Measurements from ENCODE around the gene KRTAP5-1. TPM values are rescaled to one million over a fixed set of nuclear protein-coding genes. Genes with fewer than 3 reads are reported as not detected.

Gene KRTAP5-1
- total and polyA plus RNA-seq, 10 of the 15 experiments (the other 5 are each of a cell fraction or from before 2014, with no cell fraction given) = not detected

DNA sequence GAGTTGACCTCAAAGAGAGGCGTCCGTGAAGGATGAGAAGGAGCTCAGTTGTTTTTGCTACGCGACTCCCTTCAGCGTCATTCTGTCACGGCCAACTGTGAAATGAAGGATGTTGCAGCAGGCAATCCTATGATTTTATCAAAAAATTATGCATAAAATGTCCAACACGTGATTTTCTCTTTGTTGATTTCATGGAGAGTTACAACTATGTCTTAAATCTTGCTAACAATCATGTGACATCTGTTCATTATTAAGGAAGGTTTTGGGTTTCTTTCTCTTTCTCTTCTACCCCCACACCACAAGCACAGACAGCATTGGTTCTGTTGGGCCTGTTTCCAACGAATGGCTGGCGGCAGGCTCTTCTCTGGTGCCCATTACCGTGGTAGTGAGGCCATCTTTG lies 33.1 kb upstream of the KRTAP5-1 start:
- Histone ChIP-seq H3K79me2 (ENCODE audit: control insufficient read depth, insufficient read depth, low read length) (no peaks in the 10 kb centered on the region), H3K36me3 (ENCODE audit: control insufficient read depth in 2 of 2, insufficient read depth in 2 of 2, low read length in 1 of 2) (no peaks in the 10 kb centered on the region), H3K4me3 (no peak overlapping the region), H3K27me3 (replicated peaks in 1 of 2; ENCODE audit: control insufficient read depth in 2 of 2, insufficient read depth in 2 of 2, low read length in 1 of 2) (no peaks in the 10 kb centered on the region), H3K4me1 (ENCODE audit: control insufficient read depth, insufficient read depth, low read length) (no peaks in the 10 kb centered on the region), H3K4me2 (ENCODE audit: control insufficient read depth, insufficient read depth) (no peak overlapping the region), H2AFZ (ENCODE audit: control insufficient read depth, low read depth, low read length) (no peak overlapping the region), H3K9ac (ENCODE audit: control insufficient read depth, insufficient read depth, low read length) (no peak overlapping the region), H4K20me1 (ENCODE audit: control insufficient read depth, insufficient read depth) (no peaks in the 10 kb centered on the region), H3K27ac (ENCODE audit: control insufficient read depth, insufficient read depth) (no peak overlapping the region), H3K9me3 (replicated peaks; ENCODE audit: control insufficient read depth, insufficient read depth, low read length) (no peaks in the 10 kb centered on the region)
- FAIRE-seq (no peak), DNase-seq (ENCODE audit: low read depth, low spot score) (no peak), ATAC-seq (no peak)
- BruUV-seq (replicated peaks) = no TSS peak
- RAD21 ChIA-PET (ENCODE audit: unreplicated experiment) = no interaction called here
- in situ Hi-C loops (cut with MboI) (no loop called here), intact Hi-C loops (cut with micrococcal nuclease; ENCODE audit: unreplicated experiment) (no loop called here)
- no peak for TF ChIP-seq SREBF1 (IDR thresholded peaks at IDR 0.05; ENCODE audit: low read length)
- TF ChIP-seq, protein P1, sequence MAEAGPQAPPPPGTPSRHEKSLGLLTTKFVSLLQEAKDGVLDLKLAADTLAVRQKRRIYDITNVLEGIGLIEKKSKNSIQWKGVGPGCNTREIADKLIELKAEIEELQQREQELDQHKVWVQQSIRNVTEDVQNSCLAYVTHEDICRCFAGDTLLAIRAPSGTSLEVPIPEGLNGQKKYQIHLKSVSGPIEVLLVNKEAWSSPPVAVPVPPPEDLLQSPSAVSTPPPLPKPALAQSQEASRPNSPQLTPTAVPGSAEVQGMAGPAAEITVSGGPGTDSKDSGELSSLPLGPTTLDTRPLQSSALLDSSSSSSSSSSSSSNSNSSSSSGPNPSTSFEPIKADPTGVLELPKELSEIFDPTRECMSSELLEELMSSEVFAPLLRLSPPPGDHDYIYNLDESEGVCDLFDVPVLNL (IDR thresholded peaks at IDR 0.05; ENCODE audit: low read depth, low read length) = no peak
- TF ChIP-seq, protein P2, sequence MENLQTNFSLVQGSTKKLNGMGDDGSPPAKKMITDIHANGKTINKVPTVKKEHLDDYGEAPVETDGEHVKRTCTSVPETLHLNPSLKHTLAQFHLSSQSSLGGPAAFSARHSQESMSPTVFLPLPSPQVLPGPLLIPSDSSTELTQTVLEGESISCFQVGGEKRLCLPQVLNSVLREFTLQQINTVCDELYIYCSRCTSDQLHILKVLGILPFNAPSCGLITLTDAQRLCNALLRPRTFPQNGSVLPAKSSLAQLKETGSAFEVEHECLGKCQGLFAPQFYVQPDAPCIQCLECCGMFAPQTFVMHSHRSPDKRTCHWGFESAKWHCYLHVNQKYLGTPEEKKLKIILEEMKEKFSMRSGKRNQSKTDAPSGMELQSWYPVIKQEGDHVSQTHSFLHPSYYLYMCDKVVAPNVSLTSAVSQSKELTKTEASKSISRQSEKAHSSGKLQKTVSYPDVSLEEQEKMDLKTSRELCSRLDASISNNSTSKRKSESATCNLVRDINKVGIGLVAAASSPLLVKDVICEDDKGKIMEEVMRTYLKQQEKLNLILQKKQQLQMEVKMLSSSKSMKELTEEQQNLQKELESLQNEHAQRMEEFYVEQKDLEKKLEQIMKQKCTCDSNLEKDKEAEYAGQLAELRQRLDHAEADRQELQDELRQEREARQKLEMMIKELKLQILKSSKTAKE (IDR thresholded peaks at IDR 0.05; ENCODE audit: low read depth, poor library complexity, severe bottlenecking) = no peak
- no peak for TF ChIP-seq JUND (IDR thresholded peaks at IDR 0.05; ENCODE audit: low read depth, low read length)
- no peak for TF ChIP-seq BRCA1 (IDR thresholded peaks at IDR 0.05; ENCODE audit: low read depth, low read length)
- TF ChIP-seq SPI1 (IDR thresholded peaks at IDR 0.05; ENCODE audit: borderline replicate concordance, insufficient read depth, low read depth, low read length) = no peak
- no peak for TF ChIP-seq ZNF622 (IDR thresholded peaks at IDR 0.05)
- TF ChIP-seq MTA2 (IDR thresholded peaks at IDR 0.05; ENCODE audit: low read depth) = no peak
- no peak for TF ChIP-seq NR2F1 (conservative IDR thresholded peaks at IDR 0.05)
- no peak for TF ChIP-seq SP1 (IDR thresholded peaks at IDR 0.05; ENCODE audit: low read depth, low read length)
- SMC1A ChIA-PET (ENCODE audit: uncharacterized antibody, unreplicated experiment) = no interaction called here
- WGBS (ENCODE audit: insufficient coverage, insufficient replicate concordance, low lambda C conversion rate, missing lambda C conversion rate) = 56% methylated on average over 10 of the region's 10 CpGs
- POLR2A ChIA-PET = no interaction called here
- CTCF ChIA-PET = interaction anchor here (0.9 to 1.6 kb wide), 5 partner anchors 8 to 43 kb away, joined by 3 to 6 read pairs (median 4); no protein-coding TSS in a partner anchor
